TTC549 (cell line): ENCODE results near the gene ZSCAN32.

Source experiments
- FAIRE-seq: peaks from 2 replicates; lab custom pipeline; 2012; peaks lifted over from hg19 to GRCh38; lab: Jason Lieb, UNC

ZSCAN32 gene

DNA sequence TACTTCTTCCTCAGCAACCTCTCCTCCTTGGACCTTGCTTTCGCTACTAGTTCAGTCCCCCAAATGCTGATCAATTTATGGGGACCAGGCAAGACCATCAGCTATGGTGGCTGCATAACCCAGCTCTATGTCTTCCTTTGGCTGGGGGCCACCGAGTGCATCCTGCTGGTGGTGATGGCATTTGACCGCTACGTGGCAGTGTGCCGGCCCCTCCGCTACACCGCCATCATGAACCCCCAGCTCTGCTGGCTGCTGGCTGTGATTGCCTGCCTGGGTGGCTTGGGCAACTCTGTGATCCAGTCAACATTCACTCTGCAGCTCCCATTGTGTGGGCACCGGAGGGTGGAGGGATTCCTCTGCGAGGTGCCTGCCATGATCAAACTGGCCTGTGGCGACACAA is 44.7 kb downstream of the ZSCAN32 start:
- no peak for FAIRE-seq

DNA sequence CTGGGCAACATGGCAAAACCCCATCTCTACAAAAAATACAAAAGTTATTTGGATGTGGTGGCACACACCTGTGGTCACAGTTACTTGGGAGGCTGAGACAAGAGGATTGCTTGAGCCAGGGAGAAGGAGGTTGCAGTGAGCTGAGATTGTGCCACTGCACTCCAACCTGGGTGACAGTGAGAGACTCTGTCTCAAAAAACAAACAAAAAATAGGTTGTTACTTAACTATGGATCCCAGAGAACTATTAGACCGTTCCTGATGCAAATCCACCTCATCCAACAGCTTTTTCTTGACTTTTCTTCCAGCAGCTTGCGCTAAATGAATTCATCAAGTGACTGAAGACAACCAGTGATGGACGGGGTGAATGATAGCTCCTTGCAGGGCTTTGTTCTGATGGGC is 45.2 kb downstream of the ZSCAN32 start, which contains the start of gene OR2C1:
TSS of gene OR2C1 (plus strand) at position 301 of the 400 bp plus-strand sequence. CDS start at position 353, 52 bp downstream.
- FAIRE-seq = no peak

DNA sequence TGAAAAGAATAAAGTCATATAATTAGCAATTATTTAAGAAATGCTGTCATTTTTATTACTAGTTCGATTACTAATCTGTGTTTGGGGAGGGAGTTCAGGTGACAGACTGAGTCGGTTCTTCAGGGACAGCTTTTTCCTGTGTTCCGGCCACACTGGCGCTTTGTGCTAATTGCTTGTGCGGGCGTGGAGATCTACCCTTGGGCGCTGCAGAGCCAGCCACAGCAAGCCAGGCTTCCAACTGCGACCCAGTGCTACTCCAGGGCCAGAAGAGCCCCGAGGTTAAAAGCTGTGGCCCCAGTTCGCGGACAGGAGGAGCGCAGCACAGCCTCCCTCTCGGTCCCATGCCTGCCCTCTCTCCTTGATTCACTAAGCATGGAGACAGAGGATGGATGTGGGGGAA is 51.6 kb downstream of the ZSCAN32 start:
- FAIRE-seq = no peak

DNA sequence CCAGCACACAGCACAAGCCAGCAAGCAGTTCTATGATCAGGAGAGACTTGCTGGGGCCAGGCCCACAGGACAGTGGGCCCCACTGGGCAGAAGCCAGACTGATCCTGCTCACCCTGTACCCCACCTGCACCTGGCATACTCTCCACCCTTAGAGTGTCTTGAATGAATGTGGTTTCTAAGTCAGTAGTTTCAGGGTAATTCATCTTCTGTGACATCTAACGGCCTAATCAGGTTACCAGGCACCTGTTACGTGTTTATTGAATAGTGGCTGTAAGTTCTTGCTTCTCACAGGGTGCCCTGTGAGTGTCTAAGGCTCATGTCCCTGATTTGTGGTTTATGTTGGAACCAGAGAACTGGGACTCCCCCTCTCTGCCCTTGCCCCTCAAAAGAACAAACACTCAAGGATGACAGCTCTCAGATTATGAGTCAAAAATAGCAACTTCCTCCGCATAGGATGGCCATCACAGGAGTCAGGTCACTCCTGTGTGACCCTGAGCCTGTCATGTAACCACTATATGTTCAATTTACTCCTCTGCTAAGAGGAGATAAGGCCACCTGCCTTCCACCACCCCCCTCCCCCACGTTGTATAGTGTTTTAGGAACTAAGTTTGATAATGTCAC is 52.1 kb downstream of the ZSCAN32 start:
- no peak for FAIRE-seq

DNA sequence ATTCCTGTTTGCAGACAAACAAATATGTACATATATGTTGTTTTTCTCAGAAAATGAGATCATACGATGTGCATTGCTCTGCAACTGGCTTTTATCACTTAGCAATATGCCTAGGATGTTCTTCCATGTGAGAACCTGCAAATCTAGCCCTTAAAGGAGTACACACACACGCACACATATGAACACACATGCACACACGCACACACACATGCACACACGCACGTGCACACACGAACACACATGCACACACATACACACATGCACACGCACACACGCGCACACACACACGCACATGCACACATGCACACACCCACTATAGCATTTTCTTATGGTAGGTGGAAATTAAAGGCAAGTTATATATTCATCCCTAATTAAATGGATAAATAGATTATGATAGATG is 53.2 kb downstream of the ZSCAN32 start:
- FAIRE-seq = no peak

DNA sequence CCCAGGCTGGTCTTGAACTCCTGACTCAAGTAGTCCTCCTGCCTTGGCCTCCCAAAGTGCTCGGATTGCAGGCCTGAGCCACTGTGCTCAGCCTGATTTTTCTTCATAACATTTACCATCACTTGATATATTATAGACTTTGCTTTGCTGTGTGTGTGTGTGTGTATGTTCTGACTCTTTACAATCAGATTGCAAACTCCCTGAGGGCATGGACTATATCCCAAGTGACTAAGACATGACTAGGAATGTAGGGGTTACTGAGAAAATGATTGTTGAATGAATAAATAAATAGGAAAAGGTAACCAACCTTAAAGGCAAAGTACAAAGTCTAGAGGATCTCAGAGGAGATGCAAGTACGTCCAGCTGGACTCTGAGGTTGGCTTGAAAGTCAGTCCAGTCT is 54.8 kb downstream of the ZSCAN32 start:
- FAIRE-seq = no peak
